ENCODE results near the gene JPH2. TPM values are rescaled to one million over a fixed set of nuclear protein-coding genes. Genes with fewer than 3 reads are reported as not detected.

The JPH2 gene
- total and polyA plus RNA-seq, 2 experiments from 2014 or later, result 0.16 to 1.1 TPM

DNA sequence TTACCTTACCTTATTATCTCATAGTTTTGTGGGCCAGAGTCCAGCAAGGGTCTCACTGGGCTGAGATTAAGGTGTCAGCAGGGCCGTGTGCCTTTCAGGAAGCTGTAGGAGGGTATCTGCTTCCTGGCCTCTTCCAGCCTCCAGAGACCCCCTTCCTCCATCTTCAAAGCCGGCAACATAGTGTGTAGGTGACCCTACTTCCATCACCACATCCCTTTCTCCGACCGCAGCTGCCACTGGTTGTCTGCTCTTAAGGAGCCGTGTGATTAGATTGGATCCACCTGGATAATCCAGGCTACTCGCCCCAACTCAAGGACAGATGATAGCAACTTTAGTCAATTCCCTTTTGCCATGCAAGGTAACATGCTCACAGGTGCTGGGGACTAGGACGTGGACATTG, 91.2 kb downstream of the JPH2 start:
- Histone ChIP-seq H3F3A (replicated peaks; ENCODE audit: low read depth) (no peaks in the 10 kb centered on the region), H3K4me2 (no peak overlapping the region), H3K27ac (ENCODE audit: low read depth) (no peak overlapping the region), H2AFZ (no peak overlapping the region), H3K79me2 (replicated peaks; ENCODE audit: insufficient read depth) (no peaks in the 10 kb centered on the region), H3K9me2 (ENCODE audit: insufficient read depth) (no peaks in the 10 kb centered on the region), H3K27me3 (ENCODE audit: insufficient read depth) (no peaks in the 10 kb centered on the region), H3K36me3 (ENCODE audit: insufficient read depth) (no peaks in the 10 kb centered on the region), H3K4me3 (no peak overlapping the region), H3K4me1 (ENCODE audit: insufficient read depth) (no peaks in the 10 kb centered on the region), H4K20me1 (replicated peaks; ENCODE audit: insufficient read depth) (no peaks in the 10 kb centered on the region)
- Mint-ChIP-seq H3K36me3 (ENCODE audit: low read depth) (no peaks in the 10 kb centered on the region), H3K27me3 (ENCODE audit: insufficient read depth, low read depth, poor library complexity) (peaks cover 2% of the 10 kb centered on the region), H3K9me3 (no peaks in the 10 kb centered on the region), H3K4me1 (0 out of 3 replicates have a peak, but pooled peaks cover 2% of the 10 kb centered on the region), H3K4me3 (no peak overlapping the region), H3K27ac (no peak overlapping the region)
- no peak for DNase-seq (ENCODE audit: low spot score)
- TF ChIP-seq JUNB (IDR thresholded peaks at IDR 0.05; ENCODE audit: unreplicated experiment) (no peak), POLR2AphosphoS5 (IDR thresholded peaks at IDR 0.05; ENCODE audit: low read depth) (no peak), ZNF114 (CRISPR knock-in tag; IDR thresholded peaks at IDR 0.05) (no peak), CREB1 (CRISPR knock-in tag; IDR thresholded peaks at IDR 0.05; ENCODE audit: low read depth) (no peak), EZH2phosphoT487 (IDR thresholded peaks at IDR 0.05; ENCODE audit: unreplicated experiment) (no peak), EZH2 (IDR thresholded peaks at IDR 0.05; ENCODE audit: low read depth, unreplicated experiment) (no peak), ZNF331 (CRISPR knock-in tag; IDR thresholded peaks at IDR 0.05; ENCODE audit: low read depth) (no peak), NANOG (IDR thresholded peaks at IDR 0.05; ENCODE audit: borderline replicate concordance) (no peak), STAT1 (IDR thresholded peaks at IDR 0.05; ENCODE audit: unreplicated experiment) (no peak)
- TF ChIP-seq, protein P1, sequence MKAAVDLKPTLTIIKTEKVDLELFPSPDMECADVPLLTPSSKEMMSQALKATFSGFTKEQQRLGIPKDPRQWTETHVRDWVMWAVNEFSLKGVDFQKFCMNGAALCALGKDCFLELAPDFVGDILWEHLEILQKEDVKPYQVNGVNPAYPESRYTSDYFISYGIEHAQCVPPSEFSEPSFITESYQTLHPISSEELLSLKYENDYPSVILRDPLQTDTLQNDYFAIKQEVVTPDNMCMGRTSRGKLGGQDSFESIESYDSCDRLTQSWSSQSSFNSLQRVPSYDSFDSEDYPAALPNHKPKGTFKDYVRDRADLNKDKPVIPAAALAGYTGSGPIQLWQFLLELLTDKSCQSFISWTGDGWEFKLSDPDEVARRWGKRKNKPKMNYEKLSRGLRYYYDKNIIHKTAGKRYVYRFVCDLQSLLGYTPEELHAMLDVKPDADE (IDR thresholded peaks at IDR 0.05), result no peak
- TF ChIP-seq, protein P2, sequence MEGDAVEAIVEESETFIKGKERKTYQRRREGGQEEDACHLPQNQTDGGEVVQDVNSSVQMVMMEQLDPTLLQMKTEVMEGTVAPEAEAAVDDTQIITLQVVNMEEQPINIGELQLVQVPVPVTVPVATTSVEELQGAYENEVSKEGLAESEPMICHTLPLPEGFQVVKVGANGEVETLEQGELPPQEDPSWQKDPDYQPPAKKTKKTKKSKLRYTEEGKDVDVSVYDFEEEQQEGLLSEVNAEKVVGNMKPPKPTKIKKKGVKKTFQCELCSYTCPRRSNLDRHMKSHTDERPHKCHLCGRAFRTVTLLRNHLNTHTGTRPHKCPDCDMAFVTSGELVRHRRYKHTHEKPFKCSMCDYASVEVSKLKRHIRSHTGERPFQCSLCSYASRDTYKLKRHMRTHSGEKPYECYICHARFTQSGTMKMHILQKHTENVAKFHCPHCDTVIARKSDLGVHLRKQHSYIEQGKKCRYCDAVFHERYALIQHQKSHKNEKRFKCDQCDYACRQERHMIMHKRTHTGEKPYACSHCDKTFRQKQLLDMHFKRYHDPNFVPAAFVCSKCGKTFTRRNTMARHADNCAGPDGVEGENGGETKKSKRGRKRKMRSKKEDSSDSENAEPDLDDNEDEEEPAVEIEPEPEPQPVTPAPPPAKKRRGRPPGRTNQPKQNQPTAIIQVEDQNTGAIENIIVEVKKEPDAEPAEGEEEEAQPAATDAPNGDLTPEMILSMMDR (conservative IDR thresholded peaks at IDR 0.05; ENCODE audit: low read depth in 2 of 2), result no peak
- TF ChIP-seq, protein P3, sequence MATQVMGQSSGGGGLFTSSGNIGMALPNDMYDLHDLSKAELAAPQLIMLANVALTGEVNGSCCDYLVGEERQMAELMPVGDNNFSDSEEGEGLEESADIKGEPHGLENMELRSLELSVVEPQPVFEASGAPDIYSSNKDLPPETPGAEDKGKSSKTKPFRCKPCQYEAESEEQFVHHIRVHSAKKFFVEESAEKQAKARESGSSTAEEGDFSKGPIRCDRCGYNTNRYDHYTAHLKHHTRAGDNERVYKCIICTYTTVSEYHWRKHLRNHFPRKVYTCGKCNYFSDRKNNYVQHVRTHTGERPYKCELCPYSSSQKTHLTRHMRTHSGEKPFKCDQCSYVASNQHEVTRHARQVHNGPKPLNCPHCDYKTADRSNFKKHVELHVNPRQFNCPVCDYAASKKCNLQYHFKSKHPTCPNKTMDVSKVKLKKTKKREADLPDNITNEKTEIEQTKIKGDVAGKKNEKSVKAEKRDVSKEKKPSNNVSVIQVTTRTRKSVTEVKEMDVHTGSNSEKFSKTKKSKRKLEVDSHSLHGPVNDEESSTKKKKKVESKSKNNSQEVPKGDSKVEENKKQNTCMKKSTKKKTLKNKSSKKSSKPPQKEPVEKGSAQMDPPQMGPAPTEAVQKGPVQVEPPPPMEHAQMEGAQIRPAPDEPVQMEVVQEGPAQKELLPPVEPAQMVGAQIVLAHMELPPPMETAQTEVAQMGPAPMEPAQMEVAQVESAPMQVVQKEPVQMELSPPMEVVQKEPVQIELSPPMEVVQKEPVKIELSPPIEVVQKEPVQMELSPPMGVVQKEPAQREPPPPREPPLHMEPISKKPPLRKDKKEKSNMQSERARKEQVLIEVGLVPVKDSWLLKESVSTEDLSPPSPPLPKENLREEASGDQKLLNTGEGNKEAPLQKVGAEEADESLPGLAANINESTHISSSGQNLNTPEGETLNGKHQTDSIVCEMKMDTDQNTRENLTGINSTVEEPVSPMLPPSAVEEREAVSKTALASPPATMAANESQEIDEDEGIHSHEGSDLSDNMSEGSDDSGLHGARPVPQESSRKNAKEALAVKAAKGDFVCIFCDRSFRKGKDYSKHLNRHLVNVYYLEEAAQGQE (IDR thresholded peaks at IDR 0.05; ENCODE audit: unreplicated experiment), result no peak
- TF ChIP-seq, protein P4, sequence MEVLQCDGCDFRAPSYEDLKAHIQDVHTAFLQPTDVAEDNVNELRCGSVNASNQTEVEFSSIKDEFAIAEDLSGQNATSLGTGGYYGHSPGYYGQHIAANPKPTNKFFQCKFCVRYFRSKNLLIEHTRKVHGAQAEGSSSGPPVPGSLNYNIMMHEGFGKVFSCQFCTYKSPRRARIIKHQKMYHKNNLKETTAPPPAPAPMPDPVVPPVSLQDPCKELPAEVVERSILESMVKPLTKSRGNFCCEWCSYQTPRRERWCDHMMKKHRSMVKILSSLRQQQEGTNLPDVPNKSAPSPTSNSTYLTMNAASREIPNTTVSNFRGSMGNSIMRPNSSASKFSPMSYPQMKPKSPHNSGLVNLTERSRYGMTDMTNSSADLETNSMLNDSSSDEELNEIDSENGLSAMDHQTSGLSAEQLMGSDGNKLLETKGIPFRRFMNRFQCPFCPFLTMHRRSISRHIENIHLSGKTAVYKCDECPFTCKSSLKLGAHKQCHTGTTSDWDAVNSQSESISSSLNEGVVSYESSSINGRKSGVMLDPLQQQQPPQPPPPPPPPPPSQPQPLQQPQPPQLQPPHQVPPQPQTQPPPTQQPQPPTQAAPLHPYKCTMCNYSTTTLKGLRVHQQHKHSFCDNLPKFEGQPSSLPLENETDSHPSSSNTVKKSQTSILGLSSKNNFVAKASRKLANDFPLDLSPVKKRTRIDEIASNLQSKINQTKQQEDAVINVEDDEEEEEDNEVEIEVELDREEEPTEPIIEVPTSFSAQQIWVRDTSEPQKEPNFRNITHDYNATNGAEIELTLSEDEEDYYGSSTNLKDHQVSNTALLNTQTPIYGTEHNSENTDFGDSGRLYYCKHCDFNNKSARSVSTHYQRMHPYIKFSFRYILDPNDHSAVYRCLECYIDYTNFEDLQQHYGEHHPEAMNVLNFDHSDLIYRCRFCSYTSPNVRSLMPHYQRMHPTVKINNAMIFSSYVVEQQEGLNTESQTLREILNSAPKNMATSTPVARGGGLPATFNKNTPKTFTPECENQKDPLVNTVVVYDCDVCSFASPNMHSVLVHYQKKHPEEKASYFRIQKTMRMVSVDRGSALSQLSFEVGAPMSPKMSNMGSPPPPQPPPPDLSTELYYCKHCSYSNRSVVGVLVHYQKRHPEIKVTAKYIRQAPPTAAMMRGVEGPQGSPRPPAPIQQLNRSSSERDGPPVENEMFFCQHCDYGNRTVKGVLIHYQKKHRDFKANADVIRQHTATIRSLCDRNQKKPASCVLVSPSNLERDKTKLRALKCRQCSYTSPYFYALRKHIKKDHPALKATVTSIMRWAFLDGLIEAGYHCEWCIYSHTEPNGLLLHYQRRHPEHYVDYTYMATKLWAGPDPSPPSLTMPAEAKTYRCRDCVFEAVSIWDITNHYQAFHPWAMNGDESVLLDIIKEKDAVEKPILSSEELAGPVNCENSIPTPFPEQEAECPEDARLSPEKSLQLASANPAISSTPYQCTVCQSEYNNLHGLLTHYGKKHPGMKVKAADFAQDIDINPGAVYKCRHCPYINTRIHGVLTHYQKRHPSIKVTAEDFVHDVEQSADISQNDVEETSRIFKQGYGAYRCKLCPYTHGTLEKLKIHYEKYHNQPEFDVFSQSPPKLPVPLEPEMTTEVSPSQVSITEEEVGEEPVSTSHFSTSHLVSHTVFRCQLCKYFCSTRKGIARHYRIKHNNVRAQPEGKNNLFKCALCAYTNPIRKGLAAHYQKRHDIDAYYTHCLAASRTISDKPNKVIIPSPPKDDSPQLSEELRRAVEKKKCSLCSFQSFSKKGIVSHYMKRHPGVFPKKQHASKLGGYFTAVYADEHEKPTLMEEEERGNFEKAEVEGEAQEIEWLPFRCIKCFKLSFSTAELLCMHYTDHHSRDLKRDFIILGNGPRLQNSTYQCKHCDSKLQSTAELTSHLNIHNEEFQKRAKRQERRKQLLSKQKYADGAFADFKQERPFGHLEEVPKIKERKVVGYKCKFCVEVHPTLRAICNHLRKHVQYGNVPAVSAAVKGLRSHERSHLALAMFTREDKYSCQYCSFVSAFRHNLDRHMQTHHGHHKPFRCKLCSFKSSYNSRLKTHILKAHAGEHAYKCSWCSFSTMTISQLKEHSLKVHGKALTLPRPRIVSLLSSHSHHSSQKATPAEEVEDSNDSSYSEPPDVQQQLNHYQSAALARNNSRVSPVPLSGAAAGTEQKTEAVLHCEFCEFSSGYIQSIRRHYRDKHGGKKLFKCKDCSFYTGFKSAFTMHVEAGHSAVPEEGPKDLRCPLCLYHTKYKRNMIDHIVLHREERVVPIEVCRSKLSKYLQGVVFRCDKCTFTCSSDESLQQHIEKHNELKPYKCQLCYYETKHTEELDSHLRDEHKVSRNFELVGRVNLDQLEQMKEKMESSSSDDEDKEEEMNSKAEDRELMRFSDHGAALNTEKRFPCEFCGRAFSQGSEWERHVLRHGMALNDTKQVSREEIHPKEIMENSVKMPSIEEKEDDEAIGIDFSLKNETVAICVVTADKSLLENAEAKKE (CRISPR knock-in tag; IDR thresholded peaks at IDR 0.05), result no peak
- ATAC-seq, result no peak

Measured in GM23338 (cell line).